Measurements from ENCODE around the gene A4GALT. TPM values are rescaled to one million over a fixed set of nuclear protein-coding genes. Genes with fewer than 3 reads are reported as not detected.

The A4GALT gene
- total and polyA plus RNA-seq, 2 donors (not counting 3 experiments of a cell fraction or from before 2014, with no cell fraction given), result 5.4 to 20.7 TPM

GRCh38 chr22:42716649-42717127 lies 4.0 kb downstream of the A4GALT start:
- TF ChIP-seq EZH2 (IDR thresholded peaks at IDR 0.05; ENCODE audit: borderline replicate concordance, low read depth, low read length, severe bottlenecking) (no peak), POLR2A (IDR thresholded peaks at IDR 0.05; ENCODE audit: low read depth, low read length) (no peak), MAX (IDR thresholded peaks at IDR 0.05; ENCODE audit: insufficient read depth, insufficient read length) (no peak), JUN (IDR thresholded peaks at IDR 0.05; ENCODE audit: borderline replicate concordance, insufficient read depth, insufficient read length, low read depth) (no peak), FOS (IDR thresholded peaks at IDR 0.05; ENCODE audit: borderline replicate concordance, insufficient read depth, low read length) (no peak), POLR2AphosphoS5 (IDR thresholded peaks at IDR 0.05; ENCODE audit: insufficient read depth, low read depth, low read length) (no peak), GATA2 (IDR thresholded peaks at IDR 0.05; ENCODE audit: insufficient read depth, insufficient read length, low read depth, low read length) (no peak), MYC (IDR thresholded peaks at IDR 0.05; ENCODE audit: low read depth, low read length) (no peak)
- TF ChIP-seq, protein P1, sequence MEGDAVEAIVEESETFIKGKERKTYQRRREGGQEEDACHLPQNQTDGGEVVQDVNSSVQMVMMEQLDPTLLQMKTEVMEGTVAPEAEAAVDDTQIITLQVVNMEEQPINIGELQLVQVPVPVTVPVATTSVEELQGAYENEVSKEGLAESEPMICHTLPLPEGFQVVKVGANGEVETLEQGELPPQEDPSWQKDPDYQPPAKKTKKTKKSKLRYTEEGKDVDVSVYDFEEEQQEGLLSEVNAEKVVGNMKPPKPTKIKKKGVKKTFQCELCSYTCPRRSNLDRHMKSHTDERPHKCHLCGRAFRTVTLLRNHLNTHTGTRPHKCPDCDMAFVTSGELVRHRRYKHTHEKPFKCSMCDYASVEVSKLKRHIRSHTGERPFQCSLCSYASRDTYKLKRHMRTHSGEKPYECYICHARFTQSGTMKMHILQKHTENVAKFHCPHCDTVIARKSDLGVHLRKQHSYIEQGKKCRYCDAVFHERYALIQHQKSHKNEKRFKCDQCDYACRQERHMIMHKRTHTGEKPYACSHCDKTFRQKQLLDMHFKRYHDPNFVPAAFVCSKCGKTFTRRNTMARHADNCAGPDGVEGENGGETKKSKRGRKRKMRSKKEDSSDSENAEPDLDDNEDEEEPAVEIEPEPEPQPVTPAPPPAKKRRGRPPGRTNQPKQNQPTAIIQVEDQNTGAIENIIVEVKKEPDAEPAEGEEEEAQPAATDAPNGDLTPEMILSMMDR (IDR thresholded peaks at IDR 0.05; ENCODE audit: extremely low read depth in 1 of 2, insufficient read depth in 1 of 2, low read depth in 1 of 2, low read length in 2 of 2), result no peak
- DNase-seq (ENCODE audit: low read depth, low spot score) (no peak), FAIRE-seq (no peak)
- Histone ChIP-seq H3K27ac (ENCODE audit: insufficient read depth, low read depth, low read length) (no peak overlapping the region), H3K4me3 (replicated peaks in 1 of 3; ENCODE audit: insufficient read depth in 1 of 3, low read depth in 1 of 3, low read length in 3 of 3) (no peak overlapping the region), H3K79me2 (ENCODE audit: control insufficient read depth, insufficient read depth, low read length) (no peaks in the 10 kb centered on the region), H3K4me2 (ENCODE audit: insufficient read depth, low read length) (no peak overlapping the region), H3K27me3 (ENCODE audit: control insufficient read depth in 2 of 2, insufficient read depth in 2 of 2, low read length in 2 of 2) (peaks cover 0 to 5% of the 10 kb centered on the region in 2 experiments), H4K20me1 (replicated peaks; ENCODE audit: control insufficient read depth, extremely low read depth, insufficient read depth, low read length) (no peaks in the 10 kb centered on the region), H3K9me3 (replicated peaks; ENCODE audit: control insufficient read depth, insufficient read depth, low read length) (no peaks in the 10 kb centered on the region), H3K4me1 (ENCODE audit: control insufficient read depth, extremely low read depth, insufficient read depth, low read length) (peaks cover 11% of the 10 kb centered on the region), H3K36me3 (ENCODE audit: control insufficient read depth in 2 of 2, extremely low read depth in 1 of 2, insufficient read depth in 2 of 2, low read length in 2 of 2) (no peaks in the 10 kb centered on the region), H2AFZ (ENCODE audit: low read depth, low read length) (no peak overlapping the region), H3K9ac (replicated peaks; ENCODE audit: extremely low read depth, insufficient read depth, low read length) (no peak overlapping the region), H3K9me1 (replicated peaks; ENCODE audit: control insufficient read depth, extremely low read depth, insufficient read depth, low read length) (no peaks in the 10 kb centered on the region)
- CTCF ChIA-PET, result no interaction called here
- dilution Hi-C loops (cut with MboI; ENCODE audit: extremely low pct_ligation_motif_present, low sequenced_read_pairs) (no loop called here), intact Hi-C loops (cut with micrococcal nuclease) (no loop called here)
- no TSS peak for BruUV-seq (replicated peaks)
- POLR2A ChIA-PET, result no interaction called here
